ENCODE data around the gene TASOR. TPM values are rescaled to one million over a fixed set of nuclear protein-coding genes. Genes with fewer than 3 reads are reported as not detected.
A peak's percentile ranks its signal among the peaks of the same experiment; 100 is the strongest.

TASOR gene
- polyA plus RNA-seq, 1 donor from 2014 or later: 84.8 TPM

DNA sequence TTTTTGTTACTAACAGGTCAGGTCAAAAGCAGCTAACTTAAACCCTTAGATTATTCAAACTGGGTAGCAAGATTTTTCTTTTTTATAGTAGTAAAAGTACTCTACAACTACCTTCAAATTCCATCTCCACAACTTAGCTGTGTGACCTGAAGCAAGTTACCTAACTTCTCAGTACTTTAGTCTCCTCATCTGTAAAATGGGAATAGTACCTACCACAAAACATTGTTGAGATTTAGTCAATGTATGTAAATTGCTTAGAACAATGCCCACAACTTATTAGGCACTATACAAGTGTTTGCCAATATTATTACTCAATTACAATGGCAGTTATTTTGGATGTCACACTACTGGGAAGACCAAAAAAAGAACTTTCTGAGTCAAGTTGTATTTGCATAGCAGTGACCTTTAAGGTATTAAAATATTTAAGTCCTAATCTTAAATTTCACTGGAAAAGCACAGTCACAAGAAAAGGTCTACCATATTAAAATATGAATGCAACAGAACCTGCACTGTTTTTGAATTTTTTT lies 2.9 kb downstream of the TASOR start:
- no peak for TF ChIP-seq SMC3 (conservative IDR thresholded peaks at IDR 0.05; ENCODE audit: poor library complexity)
- TF ChIP-seq REST (IDR thresholded peaks at IDR 0.05; ENCODE audit: borderline replicate concordance): no peak
- no peak for TF ChIP-seq EP300 (conservative IDR thresholded peaks at IDR 0.05; ENCODE audit: poor library complexity, severe bottlenecking)
- no peak for TF ChIP-seq RAD21 (conservative IDR thresholded peaks at IDR 0.05)
- no peak for TF ChIP-seq MXI1 (conservative IDR thresholded peaks at IDR 0.05; ENCODE audit: poor library complexity, severe bottlenecking)
- TF ChIP-seq EZH2 (IDR thresholded peaks at IDR 0.05; ENCODE audit: borderline replicate concordance, insufficient read depth, low read length, poor library complexity, severe bottlenecking): no peak
- TF ChIP-seq, protein P1, sequence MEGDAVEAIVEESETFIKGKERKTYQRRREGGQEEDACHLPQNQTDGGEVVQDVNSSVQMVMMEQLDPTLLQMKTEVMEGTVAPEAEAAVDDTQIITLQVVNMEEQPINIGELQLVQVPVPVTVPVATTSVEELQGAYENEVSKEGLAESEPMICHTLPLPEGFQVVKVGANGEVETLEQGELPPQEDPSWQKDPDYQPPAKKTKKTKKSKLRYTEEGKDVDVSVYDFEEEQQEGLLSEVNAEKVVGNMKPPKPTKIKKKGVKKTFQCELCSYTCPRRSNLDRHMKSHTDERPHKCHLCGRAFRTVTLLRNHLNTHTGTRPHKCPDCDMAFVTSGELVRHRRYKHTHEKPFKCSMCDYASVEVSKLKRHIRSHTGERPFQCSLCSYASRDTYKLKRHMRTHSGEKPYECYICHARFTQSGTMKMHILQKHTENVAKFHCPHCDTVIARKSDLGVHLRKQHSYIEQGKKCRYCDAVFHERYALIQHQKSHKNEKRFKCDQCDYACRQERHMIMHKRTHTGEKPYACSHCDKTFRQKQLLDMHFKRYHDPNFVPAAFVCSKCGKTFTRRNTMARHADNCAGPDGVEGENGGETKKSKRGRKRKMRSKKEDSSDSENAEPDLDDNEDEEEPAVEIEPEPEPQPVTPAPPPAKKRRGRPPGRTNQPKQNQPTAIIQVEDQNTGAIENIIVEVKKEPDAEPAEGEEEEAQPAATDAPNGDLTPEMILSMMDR (IDR thresholded peaks at IDR 0.05; ENCODE audit: poor library complexity, severe bottlenecking): no peak
- no peak for TF ChIP-seq POLR2AphosphoS5 (IDR thresholded peaks at IDR 0.05)
- no peak for TF ChIP-seq TAF1 (IDR thresholded peaks at IDR 0.05; ENCODE audit: low read depth)
- Histone ChIP-seq H4K20me1 (ENCODE audit: insufficient read depth) (no peaks in the 10 kb centered on the region), H3K27me3 (ENCODE audit: insufficient read depth, low read depth, low read length) (no peaks in the 10 kb centered on the region), H3F3A (ENCODE audit: insufficient read depth, low read length, poor library complexity, severe bottlenecking) (peaks cover 11% of the 10 kb centered on the region), H3K9me3 (ENCODE audit: low read length) (no peaks in the 10 kb centered on the region), H2AFZ (ENCODE audit: low read depth, low read length) (no peak overlapping the region), H3K4me3 (ENCODE audit: low read length) (peak overlapping the region; percentile 92), H3K9me2 (ENCODE audit: insufficient read depth, low read length) (no peaks in the 10 kb centered on the region), H3K79me2 (replicated peaks; ENCODE audit: insufficient read depth, low read length) (peaks cover 32% of the 10 kb centered on the region), H3K9ac (ENCODE audit: low read length) (no peak overlapping the region), H3K36me3 (ENCODE audit: insufficient read depth, low read length) (no peaks in the 10 kb centered on the region), H3K4me2 (ENCODE audit: low read length) (peak overlapping the region; percentile 56), H3K27ac (ENCODE audit: low read length) (no peak overlapping the region)

DNA sequence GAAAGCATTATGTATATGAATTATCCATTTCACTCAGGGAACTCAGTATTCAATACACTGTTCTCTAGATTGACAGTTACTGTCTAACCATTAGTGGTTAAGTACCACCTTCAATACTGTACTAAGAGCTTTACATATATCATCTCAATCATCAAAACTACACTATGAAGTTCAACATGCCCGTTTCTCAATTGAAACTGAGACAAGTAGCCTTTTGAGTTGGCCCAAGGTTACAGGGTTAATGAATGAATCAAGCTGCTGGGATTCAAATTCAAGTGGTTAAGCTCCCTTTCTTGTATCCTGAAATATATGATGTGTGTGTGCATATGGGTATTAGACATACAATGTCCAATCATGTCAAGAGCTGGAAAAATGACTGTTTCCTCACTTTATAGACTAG lies 5.8 kb downstream of the TASOR start:
- Histone ChIP-seq H3F3A (ENCODE audit: insufficient read depth, low read length, poor library complexity, severe bottlenecking) (peaks cover 6% of the 10 kb centered on the region), H2AFZ (ENCODE audit: low read depth, low read length) (no peak overlapping the region), H3K9ac (ENCODE audit: low read length) (no peak overlapping the region), H3K27me3 (ENCODE audit: insufficient read depth, low read depth, low read length) (no peaks in the 10 kb centered on the region), H3K9me3 (ENCODE audit: low read length) (no peaks in the 10 kb centered on the region), H3K27ac (ENCODE audit: low read length) (peak overlapping the region; percentile 25), H3K4me3 (ENCODE audit: low read length) (peak overlapping the region; percentile 16), H3K36me3 (ENCODE audit: insufficient read depth, low read length) (no peaks in the 10 kb centered on the region), H4K20me1 (ENCODE audit: insufficient read depth) (no peaks in the 10 kb centered on the region), H3K79me2 (replicated peaks; ENCODE audit: insufficient read depth, low read length) (peaks cover 32% of the 10 kb centered on the region), H3K9me2 (ENCODE audit: insufficient read depth, low read length) (no peaks in the 10 kb centered on the region), H3K4me2 (ENCODE audit: low read length) (no peak overlapping the region)
- TF ChIP-seq RAD21 (conservative IDR thresholded peaks at IDR 0.05) (no peak), EP300 (conservative IDR thresholded peaks at IDR 0.05; ENCODE audit: poor library complexity, severe bottlenecking) (peak; percentile 61), TAF1 (IDR thresholded peaks at IDR 0.05; ENCODE audit: low read depth) (no peak), MXI1 (conservative IDR thresholded peaks at IDR 0.05; ENCODE audit: poor library complexity, severe bottlenecking) (no peak), SMC3 (conservative IDR thresholded peaks at IDR 0.05; ENCODE audit: poor library complexity) (no peak), POLR2AphosphoS5 (IDR thresholded peaks at IDR 0.05) (peak; percentile 65), REST (IDR thresholded peaks at IDR 0.05; ENCODE audit: borderline replicate concordance) (no peak), EZH2 (IDR thresholded peaks at IDR 0.05; ENCODE audit: borderline replicate concordance, insufficient read depth, low read length, poor library complexity, severe bottlenecking) (no peak)
- TF ChIP-seq, protein P1 (IDR thresholded peaks at IDR 0.05; ENCODE audit: poor library complexity, severe bottlenecking): no peak
